KG1 (cell line): ENCODE data around the gene CRIP1.

Experiments
- DNase-seq: peaks from one replicate; lab custom pipeline; 2025; lab: John Stamatoyannopoulos, UW

The CRIP1 gene

GRCh38 chr14:105533811-105534498, 47.3 kb downstream of the CRIP1 start:
- no peak for DNase-seq

GRCh38 chr14:105534586-105534985, 47.9 kb downstream of the CRIP1 start:
- DNase-seq = no peak

- no peak for DNase-seq
These were observed 49.4 kb downstream of the CRIP1 start for GRCh38 chr14:105536051-105536450.

GRCh38 chr14:105536691-105537579, 50.2 kb downstream of the CRIP1 start:
- DNase-seq = no peak

- DNase-seq = no peak
These were observed 51.1 kb downstream of the CRIP1 start for GRCh38 chr14:105537580-105538474.
